ENCODE data around the gene PABPC3.
A peak's percentile ranks its signal among the peaks of the same experiment; 100 is the strongest.

PABPC3 gene

DNA sequence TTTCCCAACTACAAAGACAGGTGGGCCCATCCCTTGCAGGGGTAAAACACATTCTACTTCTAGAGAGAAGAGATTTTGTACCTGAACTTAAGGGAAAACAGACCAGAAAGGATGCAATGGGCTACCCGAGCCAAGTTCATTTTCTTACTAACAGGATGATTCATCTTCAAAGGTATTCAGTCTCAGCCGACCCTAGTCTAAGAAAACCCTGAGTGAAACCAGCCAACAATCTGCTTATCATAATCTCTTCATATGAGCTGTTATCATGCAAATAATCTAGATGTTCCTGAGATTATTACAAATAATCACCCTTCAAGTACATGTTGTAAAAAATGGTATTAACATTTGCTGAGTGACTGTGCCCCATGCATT is 15.6 kb downstream of the PABPC3 start:
- DNase-seq (ENCODE audit: low spot score), result no peak

DNA sequence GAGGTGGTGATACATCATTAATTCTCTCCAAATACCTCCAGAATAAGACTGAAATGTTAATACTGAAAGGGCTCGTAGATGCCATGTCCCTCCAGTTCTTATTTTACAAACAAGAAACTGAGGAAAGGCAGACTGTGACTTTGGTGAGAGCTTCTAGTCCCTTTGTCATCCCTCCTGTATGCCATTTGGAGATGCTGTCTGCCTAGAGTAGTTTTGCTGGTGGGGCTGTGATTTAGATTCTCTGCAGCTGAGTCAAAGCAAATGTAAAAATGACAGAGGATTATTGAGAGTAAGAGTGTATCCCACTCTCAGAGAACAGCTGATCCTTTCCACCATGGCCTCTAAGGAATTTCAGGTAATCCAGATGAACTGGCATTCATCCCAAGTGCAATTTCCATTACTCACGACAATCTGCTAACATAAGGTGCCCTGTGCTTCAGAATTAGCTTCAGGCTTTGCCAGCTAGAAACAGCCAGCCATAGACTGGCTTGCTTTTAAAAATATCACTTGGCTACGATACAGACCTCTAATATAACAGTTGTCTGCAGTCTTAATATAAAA is 16.8 kb downstream of the PABPC3 start:
- peak; percentile 41 for DNase-seq (ENCODE audit: low spot score)

DNA sequence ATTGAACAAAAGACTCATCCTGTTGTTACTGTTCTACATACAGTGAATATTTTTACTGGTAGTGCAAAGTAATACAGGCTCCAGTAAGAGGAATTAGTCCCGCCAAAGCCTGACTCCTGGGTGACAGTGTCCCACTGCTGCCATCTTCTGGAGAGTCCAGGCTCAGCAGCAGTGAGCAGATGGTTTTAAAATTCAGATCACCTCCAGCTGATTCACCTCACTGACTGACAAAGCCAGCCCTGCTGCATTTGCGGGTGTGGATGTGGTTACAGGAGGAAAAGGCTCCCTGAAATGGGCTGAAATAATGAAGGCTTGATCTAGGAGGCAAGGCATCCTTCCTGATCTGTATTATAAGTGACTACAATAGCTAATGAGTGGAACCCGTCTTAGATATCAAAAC is 18.3 kb downstream of the PABPC3 start:
- peak; percentile 88 for DNase-seq (ENCODE audit: low spot score)

- no peak for DNase-seq (ENCODE audit: low spot score)
Observed at GRCh38 chr13:25116044-25116443, 20.1 kb downstream of the PABPC3 start.

DNA sequence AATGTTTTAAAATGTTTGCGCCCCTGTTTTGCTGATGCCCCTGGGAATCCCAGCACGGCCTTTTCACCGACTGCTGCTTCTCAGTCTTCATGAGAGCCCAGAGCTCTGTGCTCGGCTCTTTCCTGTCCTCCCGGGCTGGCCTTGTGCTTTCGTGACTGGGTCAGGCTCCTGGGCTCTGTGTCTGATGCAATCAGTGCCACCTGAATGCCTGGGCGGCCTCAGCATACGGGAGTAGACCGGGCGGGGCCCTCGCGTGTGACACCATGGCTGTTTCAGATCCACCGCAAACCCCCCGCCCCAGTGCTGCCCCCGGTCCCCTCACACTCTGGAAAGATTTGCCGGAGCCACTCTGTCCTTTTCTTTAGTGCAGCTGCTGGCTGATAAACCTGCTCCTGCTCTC is 21.4 kb downstream of the PABPC3 start:
- no peak for DNase-seq (ENCODE audit: low spot score)

DNA sequence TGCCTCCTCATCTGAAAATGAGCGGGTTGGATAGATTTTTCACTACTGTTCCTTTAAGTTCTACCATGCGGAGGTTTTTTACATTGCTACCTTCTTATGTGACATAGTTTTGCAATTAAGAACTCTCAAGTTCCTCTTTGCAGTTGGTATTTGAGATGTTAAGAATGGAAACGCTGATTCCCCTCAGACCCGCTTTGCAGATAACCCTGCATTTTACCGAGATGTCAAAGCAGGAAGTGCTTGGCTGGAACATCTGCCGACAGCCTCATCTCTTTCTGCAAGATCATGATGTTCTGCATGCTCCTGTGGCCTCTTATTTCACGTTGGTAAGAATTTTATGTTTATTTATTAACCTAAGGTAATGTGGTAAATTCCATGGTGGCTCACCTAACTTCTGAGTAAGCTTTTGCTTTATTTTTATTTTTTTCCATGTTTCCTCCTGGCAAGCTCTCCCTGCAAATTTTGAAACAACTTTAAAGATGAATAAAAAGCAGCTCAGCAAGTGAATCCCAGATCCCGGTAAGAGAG is 22.5 kb downstream of the PABPC3 start:
- DNase-seq (ENCODE audit: low spot score), result no peak

DNA sequence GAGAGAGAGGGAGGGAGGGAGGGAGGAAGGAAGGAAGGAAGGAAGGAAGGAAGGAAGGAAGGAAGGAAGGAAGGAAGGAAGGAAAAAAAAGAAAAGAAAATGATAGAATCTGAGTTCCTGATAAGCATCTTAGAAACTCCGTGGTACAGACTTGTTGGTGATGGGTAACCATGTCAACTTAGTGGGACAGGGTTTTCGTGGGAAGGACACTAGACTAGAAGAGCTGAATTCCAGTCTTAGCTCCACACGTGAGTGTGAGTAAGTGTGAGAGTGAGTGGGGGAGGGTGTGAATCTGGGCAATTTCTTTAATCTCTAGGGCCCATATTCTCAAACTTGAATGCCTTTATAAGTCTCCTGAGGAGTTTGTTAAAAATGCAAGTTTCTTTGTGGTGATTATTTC is 35.0 kb downstream of the PABPC3 start:
- no peak for DNase-seq (ENCODE audit: low spot score)

DNA sequence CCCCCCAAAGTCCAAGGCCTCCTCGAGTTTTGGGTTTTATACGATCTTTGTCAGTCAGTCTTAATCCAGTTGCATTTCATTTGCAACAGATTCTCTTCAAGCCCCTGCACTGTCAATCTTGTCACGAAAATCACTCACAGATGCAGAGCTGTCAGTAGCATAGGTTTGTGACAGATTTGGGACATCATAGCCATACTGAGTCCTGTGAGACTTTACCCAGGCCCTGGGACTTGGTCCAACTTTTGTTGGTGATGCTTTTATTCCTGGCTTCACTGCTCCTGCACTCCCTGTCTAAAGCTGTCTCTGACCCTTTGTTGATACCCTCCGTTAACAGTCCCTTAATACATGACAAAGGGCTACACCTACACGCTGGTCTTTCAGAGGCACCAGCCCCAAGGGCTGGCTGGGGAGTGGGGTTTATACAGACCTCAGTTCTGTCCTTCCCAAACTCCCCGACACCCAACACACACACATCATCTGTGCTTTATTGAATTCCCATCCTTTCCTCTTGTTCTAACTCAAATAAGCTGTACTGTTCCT is 36.0 kb downstream of the PABPC3 start:
- DNase-seq (ENCODE audit: low spot score), result no peak

DNA sequence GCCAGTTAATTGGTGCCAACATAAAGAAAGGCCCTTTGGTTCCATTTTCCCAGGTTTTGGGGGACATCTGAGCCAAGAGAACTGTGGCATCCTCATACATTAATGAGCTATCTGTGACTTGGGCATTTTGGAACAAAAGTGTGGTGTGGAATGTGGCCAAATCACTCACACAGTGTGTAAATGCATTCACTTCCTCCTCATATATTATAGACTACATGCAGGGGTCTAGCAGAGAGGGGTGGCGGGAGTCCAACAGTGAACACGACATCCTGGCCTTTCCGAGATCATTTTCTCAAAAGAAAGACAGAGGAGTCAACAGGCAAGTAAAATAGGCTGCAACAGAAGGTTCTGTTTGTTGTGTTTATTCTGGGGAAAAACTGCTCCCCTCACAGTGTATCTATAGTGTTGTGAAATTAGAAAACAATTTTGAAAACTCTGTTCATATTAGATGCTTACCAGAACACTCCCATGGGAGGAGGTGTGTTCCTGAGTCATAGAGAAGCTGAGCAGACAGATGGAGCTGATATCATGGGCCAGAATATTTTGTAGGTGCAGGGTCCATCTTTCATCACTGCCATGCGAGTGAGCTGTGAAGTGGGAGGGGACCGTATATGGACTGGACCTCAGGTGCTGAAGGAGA is 36.9 kb downstream of the PABPC3 start:
- DNase-seq (ENCODE audit: low spot score), result no peak

GRCh38 chr13:25135896-25136295 is 40.0 kb downstream of the PABPC3 start:
- DNase-seq (ENCODE audit: low spot score), result no peak

DNA sequence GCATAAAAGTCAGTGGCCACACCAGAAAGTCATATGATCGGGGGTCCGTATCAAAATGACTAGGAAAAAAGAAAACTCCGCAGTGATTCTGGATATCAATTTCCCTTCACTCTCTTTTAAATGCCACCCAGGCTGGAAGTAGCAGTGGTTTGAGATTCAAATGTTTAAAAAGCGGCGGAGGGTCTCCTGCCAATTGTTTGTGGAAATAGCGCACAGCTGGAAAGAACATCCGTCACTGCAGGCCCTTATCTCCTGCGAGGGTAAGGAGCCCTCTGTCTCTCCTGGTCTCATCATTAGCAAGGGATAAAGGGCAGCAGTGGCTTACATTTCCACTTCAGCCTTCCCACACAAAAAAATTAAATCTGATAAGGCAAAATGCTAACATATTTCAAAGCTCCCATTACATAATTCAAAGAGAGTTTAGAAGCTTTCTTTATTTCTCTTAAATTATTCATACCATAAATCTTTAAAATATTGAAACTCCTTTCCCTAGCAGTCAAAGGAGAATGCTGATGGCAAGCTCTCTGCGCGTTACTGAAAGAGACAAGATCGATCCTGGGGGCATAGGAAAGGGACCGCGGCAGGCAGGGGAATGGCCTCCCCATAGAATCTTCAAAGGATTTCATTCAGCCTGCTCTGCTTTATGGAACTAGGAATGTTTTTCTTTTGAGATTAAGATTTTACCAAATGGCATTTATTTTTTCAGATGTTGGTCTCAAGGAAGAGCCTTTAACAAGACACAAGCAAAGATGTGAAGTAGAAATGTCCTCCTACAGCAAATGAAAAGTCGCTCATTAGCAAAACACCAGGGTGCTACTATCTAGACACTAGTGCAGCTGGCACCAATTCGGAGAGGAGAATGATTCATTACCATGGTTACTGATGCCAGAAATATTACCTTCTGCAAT is 41.2 kb downstream of the PABPC3 start:
- DNase-seq (ENCODE audit: low spot score), result no peak

DNA sequence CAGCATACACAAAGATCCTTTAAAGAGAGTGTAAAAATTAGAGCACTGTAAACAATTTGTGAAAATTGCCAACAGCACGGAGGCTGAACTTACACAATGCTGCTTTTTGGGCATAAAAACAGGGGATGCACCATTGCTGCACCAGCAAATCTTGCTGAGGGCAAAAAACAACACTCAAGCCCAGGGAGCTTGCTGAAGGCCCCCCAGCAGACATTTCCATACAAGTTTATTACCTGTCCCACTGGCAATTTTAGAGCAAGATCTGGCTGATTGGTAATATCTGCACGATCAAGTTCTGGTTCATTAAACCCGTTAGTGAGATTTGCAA is 41.8 kb downstream of the PABPC3 start:
- DNase-seq (ENCODE audit: low spot score), result no peak

- no peak for DNase-seq (ENCODE audit: low spot score)
Observed at GRCh38 chr13:25141042-25141441, 45.1 kb downstream of the PABPC3 start.

- DNase-seq (ENCODE audit: low spot score), result no peak
Observed at GRCh38 chr13:25143706-25144105, 47.8 kb downstream of the PABPC3 start.

DNA sequence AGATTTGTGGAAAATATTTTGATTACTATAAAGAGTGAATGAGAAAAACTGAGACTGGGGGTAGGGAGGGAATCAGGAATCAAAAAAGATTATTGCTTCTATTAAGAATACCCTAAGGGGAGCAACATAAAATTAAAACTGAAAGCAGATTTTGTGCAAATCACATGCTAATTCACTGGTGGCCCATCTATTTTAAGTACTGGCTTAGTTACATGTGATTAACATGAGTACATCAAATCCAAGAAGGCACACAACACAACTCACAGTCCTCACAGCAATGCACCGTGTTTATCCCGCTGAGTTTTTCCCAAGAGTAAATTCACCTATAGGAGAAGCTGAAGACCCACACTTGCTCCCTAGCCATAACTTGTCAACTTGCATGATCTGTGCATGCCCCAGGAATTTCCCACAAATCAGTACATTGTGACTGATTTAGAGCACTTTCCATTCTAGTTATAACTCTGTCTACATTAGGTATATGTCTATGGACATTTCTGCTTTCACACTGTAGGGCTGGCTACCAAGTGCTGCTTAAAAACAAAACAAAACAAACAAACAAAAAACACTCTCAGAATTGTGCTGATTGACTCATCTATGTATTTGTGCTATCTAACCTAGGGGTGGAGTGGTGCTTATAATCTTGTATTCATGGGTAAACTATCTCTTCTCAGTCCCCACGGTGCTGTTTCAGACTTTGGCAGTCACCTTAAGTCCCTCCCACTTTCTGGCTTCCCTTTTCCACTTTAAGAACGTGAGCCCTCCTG is 51.9 kb downstream of the PABPC3 start:
- DNase-seq (ENCODE audit: low spot score), result no peak

DNA sequence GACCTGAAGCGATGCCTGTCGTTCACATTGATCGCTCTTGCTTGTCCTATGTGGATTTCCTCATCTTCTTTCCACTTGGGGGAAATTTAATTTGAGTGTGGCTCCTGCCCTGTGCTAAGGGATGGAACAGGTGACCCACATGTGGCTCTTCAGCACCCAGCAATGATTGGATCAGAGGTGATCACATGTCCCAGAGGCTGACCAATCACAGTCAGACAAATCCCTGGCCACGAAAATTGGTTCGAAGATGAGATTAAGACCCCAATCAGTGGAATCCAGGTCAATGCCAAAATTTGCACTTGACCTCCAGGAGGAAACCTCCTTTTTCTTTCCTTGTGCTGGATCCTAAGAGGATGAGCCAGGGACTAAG is 52.5 kb downstream of the PABPC3 start:
- DNase-seq (ENCODE audit: low spot score), result no peak
